ENCODE data around the gene PHACTR4. TPM values are rescaled to one million over a fixed set of nuclear protein-coding genes. Genes with fewer than 3 reads are reported as not detected.

PHACTR4 gene
- total and polyA plus RNA-seq, 9 of the 15 experiments (the other 6 are each of a cell fraction or from before 2014, with no cell fraction given): 6.4 to 43.6 (median 14.2) TPM

- TF ChIP-seq ZNF444 (CRISPR knock-in tag; IDR thresholded peaks at IDR 0.05): peak; percentile 55; the same call in 1 of the 2 replicates
- TF ChIP-seq POLR2G (IDR thresholded peaks at IDR 0.05; ENCODE audit: low read depth, low read length): peak; percentile 52; the same call in 1 of the 2 replicates
- no peak for TF ChIP-seq SAFB (IDR thresholded peaks at IDR 0.05; ENCODE audit: borderline replicate concordance, low read depth, low read length)
- TF ChIP-seq BCOR (IDR thresholded peaks at IDR 0.05): no peak
- no peak for TF ChIP-seq POLR3A (IDR thresholded peaks at IDR 0.05; ENCODE audit: borderline replicate concordance, extremely low read depth, insufficient read depth, insufficient read length)
- TF ChIP-seq NFXL1 (CRISPR knock-in tag; IDR thresholded peaks at IDR 0.05): peak; percentile 15; the same call in 1 of the 2 replicates
- no peak for TF ChIP-seq MYBL2 (IDR thresholded peaks at IDR 0.05; ENCODE audit: low read depth)
- no peak for TF ChIP-seq MYBL2 (CRISPR knock-in tag; IDR thresholded peaks at IDR 0.05; ENCODE audit: borderline replicate concordance)
- TF ChIP-seq, protein P1, sequence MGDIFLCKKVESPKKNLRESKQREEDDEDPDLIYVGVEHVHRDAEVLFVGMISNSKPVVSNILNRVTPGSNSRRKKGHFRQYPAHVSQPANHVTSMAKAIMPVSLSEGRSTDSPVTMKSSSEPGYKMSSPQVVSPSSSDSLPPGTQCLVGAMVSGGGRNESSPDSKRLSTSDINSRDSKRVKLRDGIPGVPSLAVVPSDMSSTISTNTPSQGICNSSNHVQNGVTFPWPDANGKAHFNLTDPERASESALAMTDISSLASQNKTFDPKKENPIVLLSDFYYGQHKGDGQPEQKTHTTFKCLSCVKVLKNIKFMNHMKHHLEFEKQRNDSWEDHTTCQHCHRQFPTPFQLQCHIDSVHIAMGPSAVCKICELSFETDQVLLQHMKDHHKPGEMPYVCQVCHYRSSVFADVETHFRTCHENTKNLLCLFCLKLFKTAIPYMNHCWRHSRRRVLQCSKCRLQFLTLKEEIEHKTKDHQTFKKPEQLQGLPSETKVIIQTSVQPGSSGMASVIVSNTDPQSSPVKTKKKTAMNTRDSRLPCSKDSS (IDR thresholded peaks at IDR 0.05; ENCODE audit: low read depth, partially characterized antibody): no peak
- no peak for TF ChIP-seq ZNF584 (CRISPR knock-in tag; IDR thresholded peaks at IDR 0.05; ENCODE audit: low read depth)
- TF ChIP-seq ZNF57 (CRISPR knock-in tag; IDR thresholded peaks at IDR 0.05): peak; percentile 40; the same call in 1 of the 2 replicates
- peak; percentile 40 for TF ChIP-seq POLR2AphosphoS2 (IDR thresholded peaks at IDR 0.05; ENCODE audit: low read length)
- no peak for TF ChIP-seq ZMIZ1 (IDR thresholded peaks at IDR 0.05; ENCODE audit: low read depth in 2 of 2, low read length in 2 of 2)
- no peak for TF ChIP-seq HBP1 (CRISPR knock-in tag; IDR thresholded peaks at IDR 0.05)
- TF ChIP-seq MXD1 (CRISPR knock-in tag; IDR thresholded peaks at IDR 0.05; ENCODE audit: borderline replicate concordance, poor library complexity, severe bottlenecking): no peak
- no peak for TF ChIP-seq TBP (optimal IDR thresholded peaks at IDR 0.05; ENCODE audit: low read depth, low read length)
- TF ChIP-seq, protein P2, sequence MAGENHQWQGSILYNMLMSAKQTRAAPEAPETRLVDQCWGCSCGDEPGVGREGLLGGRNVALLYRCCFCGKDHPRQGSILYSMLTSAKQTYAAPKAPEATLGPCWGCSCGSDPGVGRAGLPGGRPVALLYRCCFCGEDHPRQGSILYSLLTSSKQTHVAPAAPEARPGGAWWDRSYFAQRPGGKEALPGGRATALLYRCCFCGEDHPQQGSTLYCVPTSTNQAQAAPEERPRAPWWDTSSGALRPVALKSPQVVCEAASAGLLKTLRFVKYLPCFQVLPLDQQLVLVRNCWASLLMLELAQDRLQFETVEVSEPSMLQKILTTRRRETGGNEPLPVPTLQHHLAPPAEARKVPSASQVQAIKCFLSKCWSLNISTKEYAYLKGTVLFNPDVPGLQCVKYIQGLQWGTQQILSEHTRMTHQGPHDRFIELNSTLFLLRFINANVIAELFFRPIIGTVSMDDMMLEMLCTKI (IDR thresholded peaks at IDR 0.05; ENCODE audit: partially characterized antibody): no peak
- TF ChIP-seq BRD4 (IDR thresholded peaks at IDR 0.05): no peak
- no peak for TF ChIP-seq HMGN3 (IDR thresholded peaks at IDR 0.05; ENCODE audit: borderline replicate concordance, extremely low read depth, insufficient read length, low read depth, low read length)
Observed at GRCh38 chr1:28510970-28511440, 141.5 kb downstream of the PHACTR4 start (continued).

All from K562 (cell line).